Astrocyte (in vitro differentiated cells and primary cell): ENCODE data around the gene FSTL1.
"Not testable (repeated sequence)": the region's sequence is repeated elsewhere in the genome, so short reads cannot be mapped to it uniquely, and the experiment has no call there.

Experiments
- CTCF ChIP-seq: IDR thresholded peaks from 2 replicates; pipeline ENCODE4 v1.5.1; 2011; ENCODE audit warnings: low read depth, mild to moderate bottlenecking, inconsistent platforms, low read length, moderate library complexity; ENCODE audit not compliant: insufficient read depth
- EZH2 ChIP-seq: IDR thresholded peaks from 2 replicates; pipeline ENCODE4 v1.6.1; 2012; ENCODE audit warnings: mild to moderate bottlenecking, low read length, inconsistent platforms; ENCODE audit not compliant: insufficient read depth

- not testable (repeated sequence) for TF ChIP-seq CTCF, EZH2
These were observed 72.8 kb downstream of the FSTL1 start for GRCh38 chr3:120377948-120378347.
